T-helper 22 cell (primary cell): ENCODE measurements around the gene RNASE7.
A peak's percentile ranks its signal among the peaks of the same experiment; 100 is the strongest.

ENCODE experiments used
- DNase-seq: peaks from one replicate; pipeline ENCODE4 v3.0.0-alpha.2; 2020; ENCODE audit warnings: low read depth

The RNASE7 gene

DNA sequence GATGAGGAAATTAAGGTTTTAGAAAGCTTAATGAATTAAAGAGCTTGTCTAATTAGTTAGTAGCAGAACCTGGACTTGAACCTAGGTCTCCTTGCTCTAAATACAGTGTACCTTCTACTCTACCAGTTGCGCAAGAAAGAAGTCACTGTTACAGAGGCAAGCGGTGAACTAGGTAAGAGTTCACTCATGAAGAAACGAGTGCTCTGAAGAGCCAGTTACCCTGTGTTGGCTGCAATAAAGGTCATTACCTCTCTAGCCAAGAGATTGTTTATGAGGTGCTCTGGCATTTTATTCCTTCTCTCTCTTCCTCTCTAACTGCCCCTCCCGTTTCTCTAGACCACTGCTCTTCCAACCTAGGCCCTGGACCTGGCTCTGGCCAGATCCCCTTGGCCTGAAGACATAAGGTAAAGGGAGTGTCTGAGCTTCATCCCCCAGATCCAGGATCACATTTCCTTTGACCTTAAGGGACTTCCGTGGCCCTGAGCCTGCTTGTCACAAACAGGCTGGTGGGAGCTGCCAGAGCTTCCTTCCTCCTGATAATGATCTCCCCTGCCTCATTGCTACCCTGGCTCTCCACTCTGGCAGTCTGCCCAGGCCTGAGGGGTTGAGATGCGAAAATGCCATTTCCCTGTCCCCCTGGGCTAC, 1.9 kb downstream of the RNASE7 start:
- DNase-seq = peak; percentile 9

GRCh38 chr14:21047378-21047781, 5.2 kb downstream of the RNASE7 start:
- no peak for DNase-seq

GRCh38 chr14:21048638-21049037, 6.5 kb downstream of the RNASE7 start:
- DNase-seq = no peak

GRCh38 chr14:21049271-21049673, 7.1 kb downstream of the RNASE7 start:
- no peak for DNase-seq

- no peak for DNase-seq
Observed at GRCh38 chr14:21050597-21050996, 8.4 kb downstream of the RNASE7 start.

DNA sequence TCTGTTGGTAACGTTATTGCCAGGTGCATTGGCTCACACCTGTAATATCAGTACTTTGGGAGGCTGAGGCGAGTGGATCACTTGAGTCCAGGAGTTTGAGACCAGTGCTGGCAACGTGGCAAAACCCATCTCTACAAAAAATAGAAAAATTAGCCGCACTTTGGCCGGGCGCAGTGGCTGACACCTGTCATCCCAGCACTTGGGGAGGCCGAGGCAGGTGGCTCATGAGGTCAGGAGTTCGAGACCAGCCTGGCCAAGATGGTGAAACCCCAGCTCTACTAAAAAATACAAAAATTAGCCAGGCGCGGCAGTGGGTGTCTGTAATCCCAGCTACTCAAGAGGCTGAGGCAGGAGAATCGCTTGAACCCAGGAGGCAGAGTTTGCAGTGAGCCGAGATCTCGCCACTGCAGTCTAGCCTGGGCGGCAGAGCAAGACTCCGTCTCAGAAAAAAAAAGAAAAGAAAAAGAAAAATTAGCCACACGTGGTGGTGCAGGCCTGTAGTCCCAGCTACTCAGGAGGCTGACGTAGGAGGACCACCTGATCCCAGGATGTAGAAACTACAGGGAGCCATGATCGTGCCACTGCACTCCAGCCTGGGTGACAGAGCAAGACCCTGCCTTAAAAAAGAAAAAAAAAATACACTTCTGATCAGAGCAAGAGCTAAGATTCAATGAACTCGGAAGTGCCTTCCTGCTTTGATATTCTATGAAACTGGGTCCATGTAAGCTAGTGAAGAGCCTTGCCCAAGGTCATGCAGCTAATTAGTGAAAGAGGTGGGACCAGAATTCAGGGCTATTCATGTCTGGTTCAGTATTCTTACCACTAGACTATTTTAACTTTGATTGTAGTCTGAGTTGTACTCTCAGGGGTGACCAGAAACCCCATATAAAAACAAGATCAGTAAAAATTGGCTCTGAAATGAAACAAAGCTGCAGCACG, 11.3 kb downstream of the RNASE7 start:
- DNase-seq = no peak

DNA sequence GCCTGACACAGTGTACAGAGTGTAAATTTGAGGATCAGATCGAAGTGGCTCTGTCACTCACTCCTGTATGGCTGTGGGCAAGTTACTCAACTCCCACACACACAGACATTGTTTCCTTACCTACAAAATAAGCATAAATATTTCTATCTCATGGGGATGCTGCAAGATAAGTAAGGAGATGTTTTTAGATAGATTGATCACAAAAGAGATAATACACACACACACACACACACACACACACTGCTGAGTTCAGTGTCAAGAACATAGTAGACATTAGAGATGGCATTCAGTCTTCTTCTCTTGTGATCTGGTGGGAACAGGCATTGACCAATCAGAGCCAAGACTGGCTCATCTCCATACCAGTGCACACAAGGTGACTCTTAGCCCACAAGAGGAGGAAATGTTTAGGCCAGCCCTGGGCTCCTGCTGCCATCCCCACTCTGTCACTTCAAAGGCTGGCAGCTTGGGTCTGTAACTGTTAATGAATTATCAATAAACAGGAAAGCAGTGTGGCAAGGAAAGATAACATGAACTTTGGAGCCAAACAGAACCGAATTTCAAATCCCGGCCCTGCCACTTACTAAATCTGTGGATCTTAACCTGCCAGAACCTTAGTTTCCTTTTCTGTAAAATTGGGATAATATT, 12.1 kb downstream of the RNASE7 start:
- DNase-seq = no peak

DNA sequence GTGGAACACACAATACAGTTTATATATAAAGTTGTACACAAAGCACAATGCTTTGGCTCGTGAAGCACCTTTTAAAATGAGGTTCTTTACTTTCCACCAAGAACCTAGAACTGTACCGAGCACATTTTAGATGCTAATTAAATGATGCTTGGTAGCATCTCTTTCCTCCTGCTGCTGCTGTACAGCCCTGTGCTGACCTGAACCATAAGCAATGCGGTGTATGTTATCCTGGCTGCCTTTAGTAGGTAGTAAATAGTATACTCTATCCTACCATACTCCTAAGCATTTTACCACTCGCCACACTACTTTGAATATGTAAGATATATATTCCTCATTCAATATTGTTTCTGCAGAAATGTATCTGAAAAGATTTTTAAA, 12.6 kb downstream of the RNASE7 start:
- no peak for DNase-seq

DNA sequence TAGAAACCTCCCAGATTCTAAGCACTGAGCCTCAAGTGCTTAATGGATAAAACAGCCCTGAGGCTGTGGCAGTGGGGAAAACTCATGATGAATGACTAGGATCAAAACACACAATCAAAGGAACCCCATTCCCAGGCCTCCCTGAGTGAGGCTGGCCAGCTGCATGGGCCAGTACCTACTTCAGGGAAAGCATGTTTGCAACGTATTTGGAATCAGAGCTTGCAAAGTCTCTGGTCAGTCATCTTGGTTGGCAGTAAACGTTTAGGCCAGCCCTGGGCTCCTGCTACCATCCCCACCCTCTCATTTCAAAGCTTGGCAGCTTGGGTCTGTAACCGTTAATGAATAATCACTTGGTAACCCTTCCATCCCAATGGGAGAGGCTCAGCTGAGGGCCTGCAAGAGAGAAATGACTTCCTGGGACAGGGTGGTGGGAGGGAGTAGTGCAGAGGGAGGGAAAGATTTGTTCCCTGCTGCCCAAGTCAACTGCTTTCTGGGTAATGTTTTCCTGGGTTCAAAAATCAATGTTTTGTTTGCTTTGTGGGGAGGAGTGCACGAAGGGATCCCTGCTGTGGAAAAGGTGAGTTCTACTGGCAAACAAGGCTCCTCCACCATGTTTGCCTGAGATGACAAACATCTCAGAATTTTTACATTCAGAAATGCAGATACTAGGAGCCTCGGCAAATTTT, 13.4 kb downstream of the RNASE7 start:
- DNase-seq = no peak

DNA sequence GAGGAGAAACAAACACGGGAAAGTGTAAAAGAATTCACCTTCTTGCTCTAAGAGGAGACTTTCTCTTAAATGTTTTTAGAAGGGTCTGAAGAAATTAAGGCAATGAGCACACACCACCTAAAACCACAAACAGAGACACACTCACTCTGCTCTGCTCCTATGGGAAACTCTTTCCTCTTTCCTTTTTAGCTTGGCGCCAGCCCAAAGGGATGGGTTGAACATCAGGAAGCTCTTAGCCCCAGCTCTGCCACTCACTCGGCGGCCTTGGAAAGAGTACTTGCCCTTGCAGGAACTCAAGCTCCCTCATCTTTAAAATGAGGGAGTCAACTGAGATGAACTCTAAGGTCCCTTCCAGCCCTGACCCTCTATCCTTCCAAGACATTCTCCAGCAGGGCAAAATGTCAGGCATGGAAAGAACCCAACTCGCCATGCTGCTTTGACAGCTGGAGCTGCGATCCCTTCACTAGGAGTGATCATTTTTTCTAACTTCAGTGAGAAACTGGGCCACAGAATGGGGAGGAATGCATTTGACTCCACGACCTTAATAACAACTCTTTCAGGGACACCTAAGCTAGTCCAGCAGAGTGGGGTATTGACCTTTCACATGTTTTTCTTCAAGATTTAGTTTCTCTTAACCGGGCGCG, 14.5 kb downstream of the RNASE7 start:
- DNase-seq = no peak

DNA sequence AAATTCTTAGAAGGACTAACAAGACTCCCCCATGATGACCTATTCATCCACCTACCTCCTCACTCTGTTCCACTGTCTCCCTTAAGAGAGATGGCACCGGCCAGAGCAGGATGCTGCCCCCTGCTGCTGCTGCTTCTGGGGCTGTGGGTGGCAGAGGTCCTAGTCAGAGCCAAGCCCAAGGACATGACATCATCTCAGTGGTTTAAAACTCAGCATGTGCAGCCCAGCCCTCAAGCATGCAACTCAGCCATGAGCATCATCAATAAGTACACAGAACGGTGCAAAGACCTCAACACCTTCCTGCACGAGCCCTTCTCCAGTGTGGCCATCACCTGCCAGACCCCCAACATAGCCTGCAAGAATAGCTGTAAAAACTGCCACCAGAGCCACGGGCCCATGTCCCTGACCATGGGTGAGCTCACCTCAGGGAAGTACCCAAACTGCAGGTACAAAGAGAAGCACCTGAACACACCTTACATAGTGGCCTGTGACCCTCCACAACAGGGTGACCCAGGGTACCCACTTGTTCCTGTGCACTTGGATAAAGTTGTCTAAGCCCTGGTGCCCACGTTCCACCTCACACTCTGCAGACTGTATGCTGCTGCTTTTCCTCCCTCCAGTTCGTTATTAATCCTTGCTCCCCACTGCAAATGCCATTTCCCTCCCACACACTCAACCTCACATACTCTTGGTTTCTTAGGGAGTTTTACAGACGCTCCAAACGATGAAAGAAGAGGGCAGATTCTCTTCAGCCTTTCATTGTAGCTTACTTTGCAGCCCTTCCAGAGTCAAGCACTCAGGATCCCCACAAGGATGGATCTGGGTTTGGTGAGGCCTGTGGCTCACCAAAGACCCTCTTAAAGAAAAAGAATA, 15.9 kb downstream of the RNASE7 start, which contains the start of gene RNASE8:
RNASE8 (plus strand) TSS at position 20 of the 873 bp plus-strand sequence; CDS start at position 91, 71 bp downstream.
- DNase-seq = no peak

- DNase-seq = no peak
Observed at GRCh38 chr14:21058903-21059302, 16.7 kb downstream of the RNASE7 start.

DNA sequence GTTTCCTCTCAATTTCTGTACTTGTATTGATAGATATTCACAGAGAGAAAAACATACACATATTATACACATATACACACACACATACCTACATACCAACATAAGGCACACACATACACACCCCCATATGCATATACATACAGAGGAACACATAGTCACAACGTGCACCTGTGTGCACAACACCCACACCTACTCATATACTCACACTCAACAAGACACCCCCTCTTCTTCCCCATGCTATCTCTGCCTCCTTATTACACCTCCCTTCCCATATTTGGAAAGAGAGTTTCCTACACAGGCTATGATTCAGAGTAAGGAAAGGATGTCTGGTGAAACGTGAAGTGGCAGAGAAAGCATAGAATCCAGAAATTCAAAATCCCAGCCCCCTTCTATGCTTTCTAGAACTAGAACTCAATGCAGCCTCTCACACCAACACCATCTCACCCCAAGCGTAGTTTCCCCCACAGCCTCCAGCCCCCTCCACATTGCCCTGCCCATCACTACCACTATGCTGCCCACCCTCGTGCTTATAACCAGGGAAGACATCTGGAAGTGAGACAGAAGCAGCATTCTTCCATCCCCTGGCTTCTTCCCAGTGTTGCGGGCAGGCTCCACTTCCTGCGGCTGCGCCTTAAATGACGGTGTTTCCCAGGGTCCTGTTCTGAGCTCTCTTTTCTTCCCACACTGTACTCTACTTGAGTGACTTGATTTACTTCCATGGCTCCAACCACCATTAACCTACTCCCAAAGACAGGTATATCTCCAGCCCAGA, 17.9 kb downstream of the RNASE7 start:
- DNase-seq = no peak

DNA sequence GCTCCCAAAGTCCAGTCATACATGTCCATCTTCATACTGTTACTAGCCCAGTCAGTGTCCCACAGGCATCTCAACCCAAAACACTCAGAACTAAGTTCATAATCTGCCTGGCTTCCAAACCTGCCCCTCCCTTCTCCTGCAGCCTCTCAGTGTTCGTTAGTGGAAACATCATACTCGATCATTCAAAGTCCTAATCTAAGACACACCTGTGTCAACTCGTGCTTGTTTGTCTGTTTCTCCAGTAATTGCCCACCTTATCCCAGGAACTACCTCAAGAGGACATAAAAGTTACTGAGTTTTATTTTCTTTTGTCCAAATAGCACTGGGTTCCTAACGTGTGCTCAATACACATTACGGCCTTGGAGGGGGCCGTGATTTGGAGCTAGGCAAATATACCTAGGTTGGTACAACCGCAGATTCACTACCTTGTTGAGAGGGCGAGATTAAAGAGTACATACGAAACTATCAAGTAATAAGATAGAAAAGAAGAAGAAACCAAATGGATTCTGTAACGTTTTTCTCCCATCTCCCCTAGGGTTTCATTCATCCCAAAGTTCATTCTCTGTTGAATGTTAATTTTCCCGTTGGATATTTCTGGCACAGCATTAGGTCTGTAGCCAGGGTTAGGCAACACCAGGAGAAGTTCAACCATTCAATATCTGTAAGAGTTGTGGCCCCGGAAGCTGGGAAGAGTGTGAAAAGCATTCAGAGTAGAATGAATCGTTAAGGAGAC, 18.6 kb downstream of the RNASE7 start:
- no peak for DNase-seq

GRCh38 chr14:21061347-21061668, 19.1 kb downstream of the RNASE7 start:
- no peak for DNase-seq

DNA sequence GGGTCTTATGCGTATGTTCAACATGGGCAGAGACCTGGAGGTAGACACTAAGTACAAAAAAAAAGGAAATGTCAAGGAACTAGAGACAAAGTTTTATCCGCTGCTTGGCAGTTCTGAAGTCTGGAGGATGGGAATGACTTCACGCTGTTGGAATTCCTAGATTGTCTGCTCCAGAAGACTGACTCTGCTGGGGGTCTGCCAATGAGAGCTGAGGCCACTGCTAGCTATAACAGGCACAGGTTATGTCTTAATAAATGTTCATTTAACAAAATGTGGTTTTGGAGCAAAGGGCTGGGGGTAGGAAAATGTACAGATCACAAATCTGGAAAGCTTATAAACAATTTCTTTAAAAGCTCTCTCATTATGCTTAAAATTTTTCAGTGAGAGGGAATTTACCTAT, 21.3 kb downstream of the RNASE7 start:
- DNase-seq = no peak

- DNase-seq = no peak
Observed at GRCh38 chr14:21066882-21067502, 24.8 kb downstream of the RNASE7 start.

GRCh38 chr14:21068521-21069387, 26.6 kb downstream of the RNASE7 start:
- DNase-seq = no peak
